KOPT-K1 (cell line): ENCODE results near the gene TAS2R20.

Experiments
- H3K27ac ChIP-seq: fragments of 200-600 bp; sonication (generic); 2 replicates; pipeline ENCODE4 v1.5.1; 2016; ENCODE audit warnings: antibody characterized with exemption, mild to moderate bottlenecking, low read depth, low read length; ENCODE audit not compliant: poor library complexity, severe bottlenecking
- H3K36me3 ChIP-seq: fragments of 200-600 bp; sonication (generic); 2 replicates; pipeline ENCODE4 v1.5.1; 2017; ENCODE audit warnings: antibody characterized with exemption, mild to moderate bottlenecking, low read length, moderate library complexity; ENCODE audit not compliant: insufficient read depth
- H3K9me3 ChIP-seq: fragments of 200-600 bp; sonication (generic); 2 replicates; pipeline ENCODE4 v1.5.1; 2017; ENCODE audit warnings: antibody characterized with exemption, low read length, mild to moderate bottlenecking; ENCODE audit not compliant: insufficient read depth, poor library complexity, severe bottlenecking

TAS2R20 gene

DNA sequence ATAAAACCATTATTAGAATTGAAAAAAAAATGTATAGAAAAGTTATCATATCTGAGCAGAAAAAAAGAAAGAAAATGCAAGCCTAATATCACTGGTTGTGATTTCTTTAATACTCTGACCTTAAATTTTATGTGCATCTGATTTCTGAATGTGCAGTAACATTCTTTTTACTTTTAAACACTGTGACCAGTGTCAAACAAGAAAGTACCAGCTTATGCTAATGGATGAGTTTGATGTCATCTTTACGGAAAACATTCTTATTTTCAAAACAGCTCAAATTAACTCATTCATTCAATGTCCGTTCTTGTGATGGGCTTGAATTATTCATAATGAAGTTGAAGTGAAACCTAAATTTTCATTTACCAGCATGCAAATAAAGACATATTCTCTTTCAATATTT, 11.3 kb downstream of the TAS2R20 start, which contains the start of gene TAS2R50:
Gene TAS2R50, minus strand, starts transcription at position 101 of the 400 bp plus-strand sequence. Its CDS starts 52 bp downstream, at position 49.
- Histone ChIP-seq H3K9me3 (peaks cover 12% of the 10 kb centered on the region), H3K36me3 (peaks cover 10% of the 10 kb centered on the region; the same call in 1 of the 2 replicates), H3K27ac (no peak within 1 kb of the TSS)

DNA sequence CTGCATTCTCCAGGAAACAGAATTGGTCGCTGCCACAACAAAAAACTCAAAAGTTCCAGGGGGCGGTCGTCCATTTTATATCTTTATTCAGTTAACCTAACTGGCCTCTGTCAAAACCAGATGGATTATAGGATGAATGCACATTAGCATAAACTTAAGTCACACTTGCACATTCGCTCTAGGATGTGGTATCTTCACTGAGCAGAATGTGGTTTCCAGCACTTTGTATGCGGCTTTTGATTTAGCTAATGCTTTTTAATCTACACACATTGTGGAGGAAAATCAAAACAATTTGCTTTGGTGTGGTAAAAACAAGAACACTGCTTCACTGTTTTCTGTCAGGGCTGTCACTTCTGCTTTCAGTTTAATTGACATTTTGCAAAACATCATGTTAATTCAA, 15.9 kb downstream of the TAS2R20 start:
- Histone ChIP-seq H3K36me3 (no peaks in the 10 kb centered on the region), H3K9me3 (no peaks in the 10 kb centered on the region), H3K27ac (no peak overlapping the region)

- Histone ChIP-seq H3K27ac (no peak overlapping the region), H3K36me3 (no peaks in the 10 kb centered on the region), H3K9me3 (no peaks in the 10 kb centered on the region)
These were observed 23.1 kb downstream of the TAS2R20 start for GRCh38 chr12:10974965-10975364.

- H3K9me3 ChIP-seq = no peaks in the 10 kb centered on the region
- no peaks in the 10 kb centered on the region for H3K36me3 ChIP-seq
- no peak overlapping the region for H3K27ac ChIP-seq
These were observed 29.2 kb downstream of the TAS2R20 start for GRCh38 chr12:10968765-10969456.

DNA sequence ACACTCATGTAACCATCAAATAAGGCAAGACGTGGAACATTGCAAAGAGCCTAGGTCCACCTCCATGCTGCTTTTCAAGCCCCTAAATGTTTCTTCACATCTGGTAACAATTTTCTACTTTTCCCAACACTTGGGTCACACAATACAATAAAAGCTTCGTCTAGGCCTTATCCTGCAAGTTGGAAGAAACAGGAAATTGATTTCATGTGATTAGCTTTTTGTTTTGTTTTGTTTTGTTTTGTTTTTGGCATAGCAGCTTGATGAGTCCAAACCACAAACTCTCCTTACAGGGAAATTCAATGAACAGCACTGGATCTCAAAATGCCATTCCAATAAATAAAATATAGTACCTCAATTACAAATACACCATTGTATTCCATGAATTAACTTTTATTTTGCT, 30.7 kb downstream of the TAS2R20 start:
- Histone ChIP-seq H3K27ac (no peak overlapping the region), H3K36me3 (no peaks in the 10 kb centered on the region), H3K9me3 (no peaks in the 10 kb centered on the region)

DNA sequence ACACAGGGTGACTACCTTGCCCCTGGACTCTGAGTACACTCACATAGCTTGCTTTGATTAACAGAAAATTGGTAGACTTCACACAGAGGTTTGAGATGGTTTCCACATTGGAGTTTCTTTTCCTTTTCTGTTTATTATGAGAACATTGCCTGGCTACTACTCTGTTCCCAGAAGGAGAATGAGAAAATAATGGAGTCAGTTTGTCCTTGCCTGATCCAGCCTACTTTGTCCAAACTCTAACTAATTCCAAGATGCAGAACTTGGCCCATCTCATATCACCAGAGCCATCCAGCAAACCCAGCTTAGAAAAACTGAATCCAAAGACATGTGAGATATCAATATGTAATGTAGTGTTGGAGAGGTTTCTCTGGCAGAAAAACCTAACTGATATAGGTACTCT, 31.8 kb downstream of the TAS2R20 start:
- H3K36me3 ChIP-seq = no peaks in the 10 kb centered on the region
- H3K27ac ChIP-seq = no peak overlapping the region
- no peaks in the 10 kb centered on the region for H3K9me3 ChIP-seq

- no peaks in the 10 kb centered on the region for H3K36me3 ChIP-seq
- H3K9me3 ChIP-seq = no peaks in the 10 kb centered on the region
- H3K27ac ChIP-seq = no peak overlapping the region
These were observed 32.6 kb downstream of the TAS2R20 start for GRCh38 chr12:10965476-10965875.

GRCh38 chr12:10960211-10960610, 37.9 kb downstream of the TAS2R20 start:
- peaks cover 9% of the 10 kb centered on the region for H3K9me3 ChIP-seq
- H3K27ac ChIP-seq = no peak overlapping the region
- H3K36me3 ChIP-seq = no peaks in the 10 kb centered on the region

DNA sequence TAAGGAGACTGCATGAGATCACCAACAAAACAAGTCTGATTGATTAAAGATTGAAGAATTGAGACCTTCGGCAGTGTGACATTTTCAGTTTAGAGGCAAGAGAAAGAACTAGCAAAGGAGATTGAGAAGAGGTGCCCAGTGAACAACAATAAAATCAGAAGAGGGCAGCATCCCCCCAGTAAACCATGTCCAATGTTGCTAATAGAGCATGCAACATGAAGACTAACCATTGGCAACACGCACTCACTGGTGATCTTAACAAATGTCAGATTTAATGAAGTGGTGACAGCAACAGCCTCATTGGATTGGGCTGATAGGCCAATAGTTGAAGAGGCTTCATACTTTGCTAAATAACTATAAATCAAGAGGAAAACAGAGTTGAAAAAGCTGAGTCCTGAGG, 38.3 kb downstream of the TAS2R20 start:
- Histone ChIP-seq H3K36me3 (no peaks in the 10 kb centered on the region), H3K27ac (no peak overlapping the region), H3K9me3 (peaks cover 13% of the 10 kb centered on the region)

- Histone ChIP-seq H3K9me3 (peaks cover 25% of the 10 kb centered on the region), H3K36me3 (no peaks in the 10 kb centered on the region), H3K27ac (no peak overlapping the region)
These were observed 40.4 kb downstream of the TAS2R20 start for GRCh38 chr12:10957741-10958140.

GRCh38 chr12:10956085-10956484, 42.0 kb downstream of the TAS2R20 start:
- Histone ChIP-seq H3K9me3 (peaks cover 25% of the 10 kb centered on the region), H3K36me3 (no peaks in the 10 kb centered on the region), H3K27ac (no peak overlapping the region)

DNA sequence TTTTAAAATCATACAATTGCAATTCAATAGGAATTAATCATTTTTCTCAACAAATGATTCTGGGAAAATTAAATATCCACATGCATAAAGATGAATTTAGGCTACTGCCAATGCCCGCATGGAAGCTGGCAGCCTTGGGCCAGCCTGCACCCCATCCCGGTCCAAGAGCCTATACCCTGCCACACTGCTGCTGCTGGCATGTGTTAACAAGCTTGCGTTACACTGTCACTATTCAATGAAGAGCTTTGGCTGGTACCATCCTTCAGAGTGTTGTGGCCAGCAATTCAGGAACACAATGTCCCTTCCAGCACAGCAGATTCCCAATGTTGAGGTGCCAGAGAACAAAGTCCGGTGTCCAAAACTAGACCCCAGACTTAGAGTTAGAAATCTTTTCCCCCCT, 45.5 kb downstream of the TAS2R20 start:
- Histone ChIP-seq H3K9me3 (peaks cover 44% of the 10 kb centered on the region), H3K36me3 (peaks cover 7% of the 10 kb centered on the region; the same call in 1 of the 2 replicates)

More for the DNA sequence above, 45.5 kb downstream of the TAS2R20 start:
- no peak overlapping the region for H3K27ac ChIP-seq
